PC-9 (cell line): ENCODE data around the gene RGL2. TPM values are rescaled to one million over a fixed set of nuclear protein-coding genes. Genes with fewer than 3 reads are reported as not detected.

Source experiments
- BruUV-seq: library from RNA; stranded (reverse); fragments of 400-500 nt; replicated peaks from 2 replicates; lab custom pipeline; 2021; lab: Mats Ljungman, UMichigan
- CTCF ChIA-PET: fragments of 300-600 bp; sonication (Branson Sonifier 250); formaldehyde crosslinking; loops from one replicate; lab custom pipeline; 2022; ENCODE audit warnings: antibody characterized with exemption; lab: Charles Lee
- POLR2A ChIA-PET: fragments of 300-600 bp; sonication (Branson Sonifier 250); formaldehyde crosslinking; loops from one replicate; lab custom pipeline; 2022; ENCODE audit warnings: antibody characterized with exemption; ENCODE audit not compliant: unreplicated experiment; lab: Charles Lee
- DNase-seq, 2 experiments: peaks; one replicate each; pipeline versions ENCODE4 v3.0.0 to v3.0.0-alpha.2; 2015 to 2022; ENCODE audit warnings: mixed read lengths in 1 of 2
- H2AFZ ChIP-seq: fragments of 200-600 bp; sonication (generic); 2 replicates; pipeline ENCODE4 v1.8.1; 2017; ENCODE audit warnings: antibody characterized with exemption
- H3F3A ChIP-seq: fragments of 200-600 bp; sonication (generic); 2 replicates; pipeline ENCODE4 v1.8.1; 2017; ENCODE audit warnings: antibody characterized with exemption, mild to moderate bottlenecking, low read depth; ENCODE audit not compliant: insufficient read depth
- H3K27ac ChIP-seq: fragments of 200-600 bp; sonication (generic); 2 replicates; pipeline ENCODE4 v1.6.1; 2016; ENCODE audit warnings: mixed run types
- H3K27me3 ChIP-seq: fragments of 200-600 bp; sonication (generic); 2 replicates; pipeline ENCODE4 v1.6.1; 2016; ENCODE audit warnings: low read depth, mixed run types; ENCODE audit not compliant: insufficient read depth
- H3K36me3 ChIP-seq: fragments of 200-600 bp; sonication (generic); 2 replicates; pipeline ENCODE4 v1.6.1; 2016; ENCODE audit warnings: low read depth, mixed run types
- H3K4me1 ChIP-seq: fragments of 200-600 bp; sonication (generic); replicated peaks from 2 replicates; pipeline ENCODE4 v1.6.1; 2016; ENCODE audit warnings: mixed run types; ENCODE audit not compliant: insufficient read depth
- H3K4me2 ChIP-seq: fragments of 200-600 bp; sonication (generic); 2 replicates; pipeline ENCODE4 v1.6.1; 2017; ENCODE audit warnings: mixed run types
- H3K4me3 ChIP-seq: fragments of 200-600 bp; sonication (generic); 2 replicates; pipeline ENCODE4 v1.6.1; 2016; ENCODE audit warnings: mixed run types
- H3K79me2 ChIP-seq: fragments of 200-600 bp; sonication (generic); 2 replicates; pipeline ENCODE4 v1.6.1; 2017; ENCODE audit warnings: low read depth, mixed run types
- H3K9me2 ChIP-seq: fragments of 200-600 bp; sonication (generic); 2 replicates; pipeline ENCODE4 v1.8.1; 2017; ENCODE audit warnings: mild to moderate bottlenecking; ENCODE audit not compliant: insufficient read depth
- H3K9me3 ChIP-seq: fragments of 200-600 bp; sonication (generic); 2 replicates; pipeline ENCODE4 v1.8.1; 2016; ENCODE audit warnings: low read depth; ENCODE audit not compliant: insufficient read depth
- H4K20me1 ChIP-seq: fragments of 200-600 bp; sonication (generic); 2 replicates; pipeline ENCODE4 v1.8.1; 2017; ENCODE audit not compliant: insufficient read depth
- EZH2 ChIP-seq: fragments of 200-600 bp; sonication (generic); IDR thresholded peaks from 2 replicates; pipeline ENCODE4 v1.8.0; 2017; ENCODE audit warnings: antibody characterized with exemption, low read depth
- intact Hi-C: fragments of 100-400 bp; cut with micrococcal nuclease; formaldehyde crosslinking; loops from one replicate; pipeline ENCODE4 v1.10.0; 2022; ENCODE audit not compliant: unreplicated experiment
- total RNA-seq: library from RNA; stranded (reverse); gene quantifications from 2 replicates; pipeline ENCODE4 v1.2.3, GENCODE V29; 2021
- TF ChIP-seq, protein P1 (sequence below): fragments of 200-600 bp; sonication (generic); conservative IDR thresholded peaks from 2 replicates; pipeline ENCODE4 v1.6.1; 2017; ENCODE audit warnings: mixed run types, antibody characterized with exemption, mild to moderate bottlenecking, moderate library complexity

RGL2 gene
- total RNA-seq, 1 experiment from 2014 or later = 102 TPM

DNA sequence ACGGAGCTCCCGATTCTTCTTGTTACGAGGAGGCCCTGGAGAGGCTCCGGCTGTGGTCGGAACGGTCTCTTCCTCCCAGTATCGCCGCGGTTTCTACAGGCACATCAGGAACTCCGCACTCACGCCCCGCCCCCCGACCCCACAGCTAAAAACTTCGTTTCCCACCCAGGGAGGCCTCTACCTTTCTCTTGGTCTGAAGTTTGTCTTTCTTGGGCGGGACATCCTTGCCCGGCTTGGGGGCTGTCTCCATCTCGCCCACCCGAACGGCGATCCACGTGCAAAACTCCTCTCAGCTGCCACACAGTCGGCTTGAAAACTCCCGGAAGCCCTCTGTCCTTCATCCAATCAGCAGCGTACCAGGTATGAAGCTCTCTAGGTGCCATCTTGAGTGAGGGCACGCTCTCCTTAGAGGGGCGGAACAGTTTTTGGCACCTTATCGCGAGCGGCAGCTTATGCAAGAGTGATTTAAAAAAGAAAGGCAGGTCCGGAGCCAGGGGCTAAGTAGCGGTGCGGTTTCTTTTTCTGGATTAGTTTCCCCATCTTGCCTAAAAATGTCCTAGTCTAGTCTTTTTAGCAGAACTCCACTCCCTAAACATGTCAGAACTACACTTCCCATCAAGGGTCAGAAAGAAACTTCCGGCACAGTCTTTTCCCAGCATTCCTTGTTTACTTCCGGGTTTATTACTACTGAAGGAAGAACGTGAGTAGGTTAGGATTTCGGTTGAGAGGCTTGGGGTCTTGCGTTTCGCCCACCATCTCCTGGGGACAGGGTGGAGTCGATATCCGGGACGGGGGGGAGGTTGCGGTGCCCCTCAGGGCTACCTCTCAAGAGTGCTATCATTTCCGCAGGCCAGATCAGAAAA is 9.6 kb downstream of the RGL2 start, which contains the start of the genes PFDN6 and WDR46:
PFDN6 (plus strand) TSS at position 681 of the 863 bp plus-strand sequence. CDS start 256 bp downstream, outside the sequence.
WDR46 (minus strand) TSS at position 319 of the 863 bp plus-strand sequence; CDS start at position 250, 69 bp downstream.
- no peaks in the 10 kb centered on the region for H3K9me2 ChIP-seq
- H4K20me1 ChIP-seq = no peaks in the 10 kb centered on the region; the same call in none of the 2 replicates
- peak within 1 kb of the TSS; percentile 81 for H2AFZ ChIP-seq
- no TSS peak for BruUV-seq
- peak within 1 kb of the TSS; percentile 7; the same call in 1 of the 2 replicates for H3K27ac ChIP-seq
- H3K36me3 ChIP-seq = peaks cover 17% of the 10 kb centered on the region
- H3F3A ChIP-seq = peaks cover 27% of the 10 kb centered on the region
- peak within 1 kb of the TSS; percentile 93 for H3K4me3 ChIP-seq
- ChIA-PET POLR2A (interaction anchor here (0.5 to 1.6 kb wide), 9 partner anchors 8 to 317 kb away, joined by 3 to 13 read pairs (median 7); partner anchors contain the start of genes RGL2, RPS18, VPS52 and ZBTB22), CTCF (interaction anchor here (0.7 to 0.9 kb wide), 2 partner anchors 40 to 170 kb away, joined by 4 to 12 read pairs; no protein-coding TSS in a partner anchor)
- intact Hi-C loops = loop anchor here (10.0 kb wide), 1 partner anchor 286 kb away; no protein-coding TSS in a partner anchor
- no peak for TF ChIP-seq EZH2
- TF ChIP-seq, protein P1, sequence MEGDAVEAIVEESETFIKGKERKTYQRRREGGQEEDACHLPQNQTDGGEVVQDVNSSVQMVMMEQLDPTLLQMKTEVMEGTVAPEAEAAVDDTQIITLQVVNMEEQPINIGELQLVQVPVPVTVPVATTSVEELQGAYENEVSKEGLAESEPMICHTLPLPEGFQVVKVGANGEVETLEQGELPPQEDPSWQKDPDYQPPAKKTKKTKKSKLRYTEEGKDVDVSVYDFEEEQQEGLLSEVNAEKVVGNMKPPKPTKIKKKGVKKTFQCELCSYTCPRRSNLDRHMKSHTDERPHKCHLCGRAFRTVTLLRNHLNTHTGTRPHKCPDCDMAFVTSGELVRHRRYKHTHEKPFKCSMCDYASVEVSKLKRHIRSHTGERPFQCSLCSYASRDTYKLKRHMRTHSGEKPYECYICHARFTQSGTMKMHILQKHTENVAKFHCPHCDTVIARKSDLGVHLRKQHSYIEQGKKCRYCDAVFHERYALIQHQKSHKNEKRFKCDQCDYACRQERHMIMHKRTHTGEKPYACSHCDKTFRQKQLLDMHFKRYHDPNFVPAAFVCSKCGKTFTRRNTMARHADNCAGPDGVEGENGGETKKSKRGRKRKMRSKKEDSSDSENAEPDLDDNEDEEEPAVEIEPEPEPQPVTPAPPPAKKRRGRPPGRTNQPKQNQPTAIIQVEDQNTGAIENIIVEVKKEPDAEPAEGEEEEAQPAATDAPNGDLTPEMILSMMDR = no peak
- H3K27me3 ChIP-seq = no peaks in the 10 kb centered on the region
- H3K4me1 ChIP-seq = peaks cover 12% of the 10 kb centered on the region
- no peaks in the 10 kb centered on the region for H3K9me3 ChIP-seq
- peaks cover 48% of the 10 kb centered on the region for H3K79me2 ChIP-seq
- peak within 1 kb of the TSS; percentile 91 for H3K4me2 ChIP-seq
- DNase-seq = peak; percentile 78 to 85

DNA sequence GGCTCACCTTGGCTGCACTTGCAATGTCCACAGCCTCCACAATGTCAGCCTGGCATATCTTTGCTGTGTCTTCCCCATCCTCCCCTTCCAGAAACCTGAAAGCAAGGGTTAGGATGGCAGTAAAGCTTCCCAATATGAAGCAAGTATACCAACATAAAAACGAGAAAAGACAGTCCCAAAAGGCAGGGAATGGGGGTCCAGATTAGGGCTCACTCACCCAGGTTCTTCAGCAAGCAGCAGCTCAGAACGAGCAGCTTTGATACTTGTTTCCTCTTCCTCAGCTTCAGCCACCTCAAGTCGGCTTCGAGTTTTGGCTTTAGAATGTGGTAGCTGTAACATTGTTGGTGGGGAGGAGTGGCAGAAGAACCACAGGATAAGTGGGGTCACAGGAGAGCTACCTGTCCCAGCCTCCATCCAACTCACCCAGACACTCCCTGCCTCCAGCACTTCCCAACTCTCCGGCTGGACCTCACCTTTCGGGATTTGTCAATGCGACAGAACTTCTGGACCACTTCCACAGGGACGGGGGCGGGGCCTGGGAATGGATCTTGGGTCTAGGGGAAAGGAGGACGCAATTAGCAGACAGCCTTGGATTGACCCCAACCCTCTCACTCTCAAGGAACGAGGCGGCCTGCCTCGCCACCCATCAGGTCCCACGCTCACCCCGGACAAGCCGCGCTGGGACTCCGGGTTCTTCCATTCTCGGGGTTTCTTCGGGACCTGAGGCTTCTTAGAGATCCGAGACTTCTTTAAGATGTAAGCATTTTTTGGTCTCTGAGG is 10.4 kb downstream of the RGL2 start:
- peak in 1 of 2 experiments; percentile 16 for DNase-seq
- intact Hi-C loops = loop anchor here (10.0 kb wide), 1 partner anchor 286 kb away; no protein-coding TSS in a partner anchor
- Histone ChIP-seq H3K9me3 (no peaks in the 10 kb centered on the region), H3K79me2 (peaks cover 46% of the 10 kb centered on the region), H3K4me3 (peak overlapping the region; percentile 93), H2AFZ (peak overlapping the region; percentile 81), H3K4me2 (peak overlapping the region; percentile 91), H3K27ac (no peak overlapping the region), H4K20me1 (no peaks in the 10 kb centered on the region; the same call in 1 of the 2 replicates), H3K27me3 (no peaks in the 10 kb centered on the region), H3F3A (peaks cover 24% of the 10 kb centered on the region; the same call in 1 of the 2 replicates), H3K36me3 (peaks cover 17% of the 10 kb centered on the region), H3K4me1 (peaks cover 12% of the 10 kb centered on the region), H3K9me2 (no peaks in the 10 kb centered on the region)
- POLR2A ChIA-PET = interaction anchor here (0.7 to 1.6 kb wide), 3 partner anchors 10 to 16 kb away, joined by 3 to 13 read pairs (median 7); partner anchors contain the start of genes RPS18 and VPS52
- BruUV-seq = TSS peak; percentile 32
- CTCF ChIA-PET = interaction anchor here (0.5 to 0.7 kb wide), 3 partner anchors 24 to 165 kb away, joined by 3 to 4 read pairs (median 4); no protein-coding TSS in a partner anchor
- no peak for TF ChIP-seq EZH2
- TF ChIP-seq, protein P1 = no peak
